Mucosa of rectum (tissue), 2 donors: Measurements from ENCODE around the gene MEPCE.
A peak's percentile ranks its signal among the peaks of the same experiment; 100 is the strongest.
"Not testable (repeated sequence)": the region's sequence is repeated elsewhere in the genome, so short reads cannot be mapped to it uniquely, and the experiment has no call there.

Experiments
- H3K27ac ChIP-seq, 2 donors: one replicate each; pipeline ENCODE4 v1.7.0; 2013; ENCODE audit warnings: inconsistent platforms in 2 of 2, low read depth in 2 of 2, low read length in 2 of 2
- H3K27me3 ChIP-seq, 2 donors: one replicate each; pipeline ENCODE4 v1.7.0; 2013; ENCODE audit warnings: low read length in 2 of 2; ENCODE audit not compliant: control insufficient read depth in 2 of 2, insufficient read depth in 2 of 2
- H3K36me3 ChIP-seq, 2 donors: one replicate each; pipeline ENCODE4 v1.7.0; 2013; ENCODE audit warnings: low read length in 2 of 2; ENCODE audit not compliant: control insufficient read depth in 2 of 2, insufficient read depth in 2 of 2
- H3K4me1 ChIP-seq, 2 donors: one replicate each; pipeline ENCODE4 v1.7.0; 2013; ENCODE audit warnings: low read length in 2 of 2, mild to moderate bottlenecking in 1 of 2; ENCODE audit not compliant: control insufficient read depth in 2 of 2, insufficient read depth in 2 of 2
- H3K4me3 ChIP-seq, 2 donors: one replicate each; pipeline ENCODE4 v1.7.0; 2013; ENCODE audit warnings: low read length in 2 of 2
- H3K9ac ChIP-seq, 2 donors: one replicate each; pipeline ENCODE4 v1.7.0; 2013; ENCODE audit warnings: low read length in 2 of 2, low read depth in 1 of 2, mild to moderate bottlenecking in 1 of 2
- H3K9me3 ChIP-seq, 2 donors: one replicate each; pipeline ENCODE4 v1.7.0; 2013; ENCODE audit warnings: low read length in 2 of 2; ENCODE audit not compliant: control insufficient read depth in 2 of 2
- donor health status: healthy.
- donor health status: Normal muscosa, but diverticular disease.

The MEPCE gene

GRCh38 chr7:100429637-100430492 lies at the start of gene MEPCE:
Gene MEPCE (plus strand): TSS chr7:100429831. CDS start chr7:100430019, 188 bp downstream.
- no peaks in the 10 kb centered on the region for H3K9me3 ChIP-seq
- H3K4me1 ChIP-seq = peaks cover 10 to 30% of the 10 kb centered on the region in 2 donors
- no peaks in the 10 kb centered on the region for H3K27me3 ChIP-seq
- H3K27ac ChIP-seq = peak within 1 kb of the TSS; percentile 100
- H3K36me3 ChIP-seq = peaks cover 26 to 35% of the 10 kb centered on the region in 2 donors
- H3K4me3 ChIP-seq = peak within 1 kb of the TSS; percentile 93 to 96
- H3K9ac ChIP-seq = peak within 1 kb of the TSS; percentile 95 to 100

GRCh38 chr7:100380196-100380595 lies 49.4 kb upstream of the MEPCE start:
- Histone ChIP-seq H3K4me1 (no peaks in the 10 kb centered on the region), H3K36me3 (no peaks in the 10 kb centered on the region), H3K4me3 (no peak overlapping the region), H3K27me3 (no peaks in the 10 kb centered on the region), H3K27ac (peak overlapping the region; percentile 50 to 51), H3K9ac (no peak overlapping the region), H3K9me3 (no peaks in the 10 kb centered on the region)

GRCh38 chr7:100381531-100382233 lies 47.9 kb upstream of the MEPCE start:
- H3K36me3 ChIP-seq, H3K27ac ChIP-seq, H3K9ac ChIP-seq, H3K9me3 ChIP-seq, H3K27me3 ChIP-seq, H3K4me1 ChIP-seq, H3K4me3 ChIP-seq: not testable (repeated sequence)

GRCh38 chr7:100382234-100382853 lies 47.3 kb upstream of the MEPCE start:
- H3K9ac ChIP-seq, H3K27me3 ChIP-seq, H3K4me1 ChIP-seq, H3K4me3 ChIP-seq, H3K36me3 ChIP-seq, H3K9me3 ChIP-seq, H3K27ac ChIP-seq: not testable (repeated sequence)

- Histone ChIP-seq H3K9me3 (no peaks in the 10 kb centered on the region), H3K36me3 (no peaks in the 10 kb centered on the region), H3K27me3 (no peaks in the 10 kb centered on the region), H3K9ac (no peak overlapping the region), H3K4me1 (no peaks in the 10 kb centered on the region), H3K27ac (peak overlapping the region in 1 of 2 donors; percentile 5), H3K4me3 (no peak overlapping the region)
Measured at GRCh38 chr7:100384628-100385294, 44.9 kb upstream of the MEPCE start.

- H3K9ac ChIP-seq = no peak overlapping the region
- H3K36me3 ChIP-seq = no peaks in the 10 kb centered on the region
- no peaks in the 10 kb centered on the region for H3K9me3 ChIP-seq
- H3K4me1 ChIP-seq = no peaks in the 10 kb centered on the region
- H3K27ac ChIP-seq = no peak overlapping the region
- no peaks in the 10 kb centered on the region for H3K27me3 ChIP-seq
- no peak overlapping the region for H3K4me3 ChIP-seq
Measured at GRCh38 chr7:100386940-100387339, 42.7 kb upstream of the MEPCE start.

GRCh38 chr7:100387695-100388094 lies 41.9 kb upstream of the MEPCE start:
- Histone ChIP-seq H3K4me1 (no peaks in the 10 kb centered on the region), H3K9me3 (no peaks in the 10 kb centered on the region), H3K36me3 (no peaks in the 10 kb centered on the region), H3K9ac (no peak overlapping the region), H3K27me3 (no peaks in the 10 kb centered on the region), H3K4me3 (no peak overlapping the region), H3K27ac (no peak overlapping the region)

- Histone ChIP-seq H3K27ac (no peak overlapping the region), H3K4me1 (no peaks in the 10 kb centered on the region), H3K4me3 (no peak overlapping the region), H3K27me3 (no peaks in the 10 kb centered on the region), H3K9ac (no peak overlapping the region), H3K36me3 (no peaks in the 10 kb centered on the region), H3K9me3 (no peaks in the 10 kb centered on the region)
Measured at GRCh38 chr7:100389437-100390088, 40.1 kb upstream of the MEPCE start.

GRCh38 chr7:100390286-100391009 lies 39.2 kb upstream of the MEPCE start:
- Histone ChIP-seq H3K9ac (no peak overlapping the region), H3K4me3 (no peak overlapping the region), H3K9me3 (no peaks in the 10 kb centered on the region), H3K27ac (no peak overlapping the region), H3K27me3 (no peaks in the 10 kb centered on the region), H3K4me1 (no peaks in the 10 kb centered on the region), H3K36me3 (no peaks in the 10 kb centered on the region)
